GM12801 (cell line): ENCODE results near the gene TNPO3.

Experiments
- TF ChIP-seq, protein P1 (sequence below): IDR thresholded peaks from one replicate; pipeline ENCODE4 v1.5.1; 2011; ENCODE audit warnings: control low read depth; ENCODE audit not compliant: insufficient read length; ENCODE audit errors: extremely low read depth

Gene TNPO3

GRCh38 chr7:129093867-129094456 lies 39.1 kb upstream of the TNPO3 start:
- TF ChIP-seq, protein P1, sequence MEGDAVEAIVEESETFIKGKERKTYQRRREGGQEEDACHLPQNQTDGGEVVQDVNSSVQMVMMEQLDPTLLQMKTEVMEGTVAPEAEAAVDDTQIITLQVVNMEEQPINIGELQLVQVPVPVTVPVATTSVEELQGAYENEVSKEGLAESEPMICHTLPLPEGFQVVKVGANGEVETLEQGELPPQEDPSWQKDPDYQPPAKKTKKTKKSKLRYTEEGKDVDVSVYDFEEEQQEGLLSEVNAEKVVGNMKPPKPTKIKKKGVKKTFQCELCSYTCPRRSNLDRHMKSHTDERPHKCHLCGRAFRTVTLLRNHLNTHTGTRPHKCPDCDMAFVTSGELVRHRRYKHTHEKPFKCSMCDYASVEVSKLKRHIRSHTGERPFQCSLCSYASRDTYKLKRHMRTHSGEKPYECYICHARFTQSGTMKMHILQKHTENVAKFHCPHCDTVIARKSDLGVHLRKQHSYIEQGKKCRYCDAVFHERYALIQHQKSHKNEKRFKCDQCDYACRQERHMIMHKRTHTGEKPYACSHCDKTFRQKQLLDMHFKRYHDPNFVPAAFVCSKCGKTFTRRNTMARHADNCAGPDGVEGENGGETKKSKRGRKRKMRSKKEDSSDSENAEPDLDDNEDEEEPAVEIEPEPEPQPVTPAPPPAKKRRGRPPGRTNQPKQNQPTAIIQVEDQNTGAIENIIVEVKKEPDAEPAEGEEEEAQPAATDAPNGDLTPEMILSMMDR = no peak

DNA sequence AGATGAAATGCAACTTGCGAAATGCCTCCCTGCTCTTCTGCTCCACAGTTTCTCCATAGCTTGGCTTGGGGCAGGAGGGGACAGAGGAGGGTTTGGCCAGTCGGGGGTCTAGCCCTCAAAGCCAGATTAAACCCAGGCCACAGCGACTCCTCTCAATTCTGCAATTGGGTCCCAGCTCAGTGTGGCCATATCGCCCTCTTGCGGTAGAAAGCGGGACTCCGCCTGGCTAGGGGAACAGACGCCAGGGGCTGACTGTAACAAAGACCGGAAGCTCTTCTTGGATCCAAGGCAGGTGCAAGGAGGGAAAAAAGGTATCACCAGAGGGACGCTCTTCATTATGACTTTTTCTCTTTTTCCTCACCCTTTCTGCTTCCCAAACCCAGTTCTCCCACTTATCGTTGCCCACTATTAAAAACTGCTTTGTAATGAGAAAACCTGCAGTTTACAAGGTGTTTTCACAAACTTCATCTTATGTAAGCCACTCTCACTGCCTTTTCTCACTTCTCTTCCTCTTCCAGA lies 36.6 kb upstream of the TNPO3 start:
- TF ChIP-seq, protein P1 = peak; percentile 85

DNA sequence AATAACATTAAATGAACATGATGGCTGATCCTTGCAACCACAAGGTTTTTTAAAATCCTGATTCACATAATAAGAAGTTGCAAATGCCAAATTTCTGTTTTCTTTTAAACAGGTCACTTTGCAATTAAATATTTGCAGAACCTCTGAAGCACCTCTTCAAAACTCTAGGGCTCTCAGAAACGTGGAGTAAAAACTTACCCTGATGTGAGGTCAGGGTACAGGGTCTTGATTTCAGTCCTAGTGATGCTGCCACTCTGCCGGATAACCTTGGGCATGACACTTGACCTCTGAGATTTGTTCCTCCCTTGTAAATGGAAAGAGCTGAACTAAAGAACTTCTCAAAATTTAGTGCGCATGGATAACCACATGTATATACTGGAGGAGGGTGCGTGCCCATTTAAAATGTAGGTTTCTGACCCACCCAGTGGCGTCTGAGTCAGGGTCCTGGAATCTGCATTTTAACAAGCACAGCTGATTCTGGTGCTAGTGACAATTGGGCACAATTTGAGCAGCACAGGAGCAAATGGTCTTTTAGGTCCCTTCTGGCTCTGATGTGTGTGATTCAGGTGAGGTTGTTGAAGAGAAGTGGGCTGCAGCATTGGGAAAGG lies 35.5 kb upstream of the TNPO3 start:
- TF ChIP-seq, protein P1 = no peak

- TF ChIP-seq, protein P1 = no peak
These were observed 34.8 kb upstream of the TNPO3 start for GRCh38 chr7:129089521-129090212.

GRCh38 chr7:129084801-129085551 lies 30.1 kb upstream of the TNPO3 start:
- TF ChIP-seq, protein P1 = no peak

- TF ChIP-seq, protein P1 = no peak
These were observed 28.6 kb upstream of the TNPO3 start for GRCh38 chr7:129083525-129083924.

DNA sequence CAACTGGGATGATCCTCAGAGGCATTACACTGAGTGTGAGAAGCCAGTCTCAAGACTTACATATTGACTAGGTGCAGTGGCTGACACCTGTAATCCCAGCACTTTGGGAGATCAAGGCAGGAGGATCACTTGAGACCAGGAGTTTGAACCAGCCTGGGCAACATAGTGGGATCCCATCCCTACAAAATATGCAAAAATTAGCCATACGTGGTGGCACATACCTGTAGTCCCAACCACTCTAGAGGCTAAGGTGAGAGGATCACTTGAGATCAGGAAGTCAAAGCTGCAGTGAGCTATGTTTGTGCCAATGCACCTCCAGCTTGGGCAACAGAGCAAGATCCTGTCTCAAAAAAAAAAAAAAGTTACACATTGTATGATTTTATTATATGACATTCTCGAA lies 23.5 kb upstream of the TNPO3 start:
- TF ChIP-seq, protein P1 = no peak
